EL (cell line): ENCODE results near the gene CDKN2B.
"Not testable (repeated sequence)": the region's sequence is repeated elsewhere in the genome, so short reads cannot be mapped to it uniquely, and the experiment has no call there.

Experiments
- DNase-seq: peaks from one replicate; pipeline ENCODE4 v3.0.0-alpha.2; 2016

The CDKN2B gene, protein sequence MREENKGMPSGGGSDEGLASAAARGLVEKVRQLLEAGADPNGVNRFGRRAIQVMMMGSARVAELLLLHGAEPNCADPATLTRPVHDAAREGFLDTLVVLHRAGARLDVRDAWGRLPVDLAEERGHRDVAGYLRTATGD

DNA sequence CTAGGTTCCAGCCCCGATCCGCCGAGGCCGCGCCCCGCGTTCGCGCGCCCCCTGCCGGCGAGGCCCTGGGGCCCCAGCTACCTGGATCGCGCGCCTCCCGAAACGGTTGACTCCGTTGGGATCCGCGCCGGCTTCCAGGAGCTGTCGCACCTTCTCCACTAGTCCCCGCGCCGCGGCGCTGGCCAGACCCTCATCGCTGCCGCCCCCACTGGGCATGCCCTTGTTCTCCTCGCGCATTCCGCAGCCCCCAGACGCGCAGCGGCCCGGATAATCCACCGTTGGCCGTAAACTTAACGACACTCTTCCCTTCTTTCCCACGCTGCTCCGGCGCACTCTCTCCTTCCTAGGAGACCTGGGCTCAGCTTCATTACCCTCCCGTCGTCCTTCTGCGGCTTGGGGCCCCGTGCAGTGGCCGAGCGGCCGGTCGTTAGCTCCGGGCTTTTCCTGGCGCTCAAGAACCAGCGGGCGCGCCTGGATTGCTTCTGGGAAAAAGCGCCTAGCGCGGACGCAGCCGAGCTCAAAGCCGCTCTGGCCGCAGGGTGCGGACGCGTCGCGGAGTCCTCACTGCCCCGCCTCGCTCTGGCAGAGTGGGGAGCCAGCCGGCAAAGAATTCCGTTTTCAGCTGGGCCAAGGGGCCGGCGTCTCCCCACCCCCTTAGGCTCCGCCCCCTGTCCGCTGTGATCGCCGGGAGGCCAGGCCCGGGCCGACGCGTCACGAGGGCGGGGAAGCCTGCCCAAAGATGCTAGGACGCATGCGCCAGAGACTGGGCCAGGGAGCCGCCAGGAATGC, at the start of gene CDKN2B:
TSS of gene CDKN2B (minus strand) at position 589 of the 789 bp plus-strand sequence. CDS start at position 237, 352 bp downstream.
- peak; percentile 99 for DNase-seq

DNA sequence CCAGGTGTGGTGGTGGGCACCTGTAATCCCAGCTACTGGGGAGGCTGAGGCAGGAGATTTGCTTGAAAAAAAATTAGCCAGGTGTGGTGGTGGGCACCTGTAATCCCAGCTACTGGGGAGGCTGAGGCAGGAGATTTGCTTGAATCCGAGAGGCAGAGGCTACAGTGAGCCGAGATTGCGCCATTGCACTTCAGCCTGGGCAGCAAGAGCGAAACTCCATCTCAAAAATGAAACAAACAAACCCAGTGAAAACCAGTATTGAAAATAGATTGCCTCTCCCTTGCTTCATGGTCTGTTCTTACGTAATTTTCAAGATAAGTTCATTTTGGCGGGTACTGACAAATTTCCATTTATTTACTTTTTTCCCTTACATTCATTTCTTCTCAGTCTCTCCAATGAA, 48.9 kb upstream of the CDKN2B start:
- not testable (repeated sequence) for DNase-seq

DNA sequence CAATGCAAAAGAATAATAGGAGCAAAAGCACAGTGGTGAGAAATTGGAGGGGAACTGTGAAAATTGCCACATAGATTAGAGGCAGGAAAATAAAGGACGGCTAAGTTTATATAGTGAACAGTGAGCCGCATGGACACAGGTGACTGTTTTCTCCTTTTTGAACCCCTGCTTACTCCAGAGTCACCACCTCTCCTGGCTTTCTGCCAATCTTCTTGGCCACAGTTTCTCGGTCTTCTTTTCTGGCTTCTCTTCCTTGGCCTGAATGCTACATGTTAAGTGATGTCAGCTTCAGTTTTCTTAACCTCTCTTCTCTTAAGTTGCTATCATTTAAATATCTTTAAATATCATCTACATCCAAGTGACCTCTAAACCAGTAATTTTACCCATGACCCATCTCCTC, 47.3 kb upstream of the CDKN2B start:
- no peak for DNase-seq

DNA sequence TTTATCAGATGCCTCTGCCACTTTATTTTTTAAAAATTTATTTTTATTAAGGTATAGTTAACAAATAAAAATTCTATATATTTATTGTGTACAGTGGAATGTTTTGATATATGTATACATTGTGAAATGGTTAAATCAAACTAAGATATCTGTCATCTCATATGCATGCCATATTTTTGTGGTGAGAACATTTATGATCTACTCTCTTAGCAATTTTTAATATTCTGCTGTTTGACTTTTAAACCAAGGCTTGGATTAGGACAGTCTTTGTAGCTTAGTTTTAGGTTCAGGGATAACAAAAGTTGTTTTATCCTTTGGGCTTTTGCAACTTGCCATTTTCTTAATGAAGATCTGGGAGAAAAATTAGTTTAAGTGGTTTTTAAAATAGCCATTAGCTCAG, 46.0 kb upstream of the CDKN2B start:
- DNase-seq, result peak; percentile 64

DNA sequence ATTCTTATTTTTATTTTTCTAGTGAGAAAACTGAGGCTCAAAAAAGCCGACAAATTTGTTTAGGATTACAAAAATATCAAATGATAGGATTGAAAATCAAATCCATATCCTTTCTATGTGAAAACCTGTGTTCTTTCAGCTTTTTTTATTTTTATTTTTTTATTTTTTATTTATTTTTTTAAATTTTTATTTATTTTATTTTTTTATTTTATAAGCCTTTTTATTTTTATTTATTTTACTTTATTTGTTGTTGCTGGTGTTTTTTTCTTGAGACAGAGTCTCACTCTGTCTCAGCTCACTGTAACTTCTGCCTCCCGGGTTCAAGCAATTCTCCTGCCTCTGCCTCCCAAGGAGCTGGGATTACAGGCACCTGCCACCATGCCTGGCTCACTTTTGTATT, 45.4 kb upstream of the CDKN2B start:
- DNase-seq, result no peak

DNA sequence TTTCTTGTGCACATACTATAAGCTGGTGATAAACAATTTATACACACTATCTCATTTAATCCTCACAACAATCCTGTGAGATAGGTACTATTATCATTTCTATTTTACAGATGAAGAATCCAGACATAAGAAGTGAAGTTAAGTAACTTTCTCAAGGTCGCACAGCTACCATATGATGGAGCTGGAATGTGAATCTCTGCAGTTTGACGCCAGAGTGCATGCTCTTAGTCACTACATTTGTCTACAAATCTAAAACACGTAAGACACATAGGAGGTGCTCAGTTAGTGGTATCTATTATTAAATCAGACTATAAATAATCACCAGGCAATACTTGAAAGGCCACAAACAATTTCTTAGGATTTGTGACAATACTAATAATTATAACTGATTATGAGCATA, 45.0 kb upstream of the CDKN2B start:
- DNase-seq, result no peak

DNA sequence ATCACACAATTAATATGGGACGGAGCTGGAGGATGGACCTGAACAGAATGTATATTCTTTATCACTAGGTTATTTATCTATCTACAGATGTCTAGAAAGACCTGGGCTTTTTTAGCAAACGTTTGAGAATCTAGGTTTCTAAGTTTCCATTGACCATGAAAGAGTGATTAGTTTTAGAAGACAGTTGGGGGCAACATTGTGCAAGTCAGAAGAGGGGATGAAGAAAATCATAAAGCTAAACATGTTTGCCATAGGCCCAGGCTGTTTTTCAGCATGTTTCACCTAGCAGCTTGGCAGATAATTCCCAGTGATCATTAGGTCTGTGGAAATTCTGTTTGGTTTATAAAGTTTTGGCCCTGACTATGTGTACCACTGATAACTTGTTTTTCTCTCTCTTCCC, 44.1 kb upstream of the CDKN2B start:
- DNase-seq, result no peak

DNA sequence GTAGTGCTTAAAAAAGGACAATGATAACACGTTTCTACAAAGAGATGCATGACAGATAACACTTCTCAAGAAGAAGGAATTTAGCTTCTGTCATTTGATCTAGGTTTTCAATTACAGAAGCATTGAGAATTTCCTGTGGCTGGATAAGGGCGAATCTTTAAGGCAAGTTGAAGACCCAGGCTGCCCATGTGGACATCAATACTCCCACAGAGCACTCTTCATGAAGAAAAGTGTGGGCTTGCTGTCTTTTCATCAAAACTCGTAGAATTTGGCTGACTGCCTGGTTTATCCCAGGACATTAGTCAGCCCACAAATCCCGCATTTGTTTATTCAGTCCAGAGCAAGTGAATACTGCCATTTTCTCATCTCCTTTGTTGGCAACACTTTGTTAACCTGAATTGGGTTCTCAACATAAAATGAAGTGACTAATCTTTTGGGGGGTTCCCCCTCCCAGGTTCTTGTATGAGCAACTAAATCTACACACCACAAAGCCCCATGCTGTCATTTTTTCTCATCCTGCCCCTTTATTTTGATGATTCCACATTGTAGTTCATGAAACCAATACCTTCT, 43.4 kb upstream of the CDKN2B start:
- peak; percentile 99 for DNase-seq

DNA sequence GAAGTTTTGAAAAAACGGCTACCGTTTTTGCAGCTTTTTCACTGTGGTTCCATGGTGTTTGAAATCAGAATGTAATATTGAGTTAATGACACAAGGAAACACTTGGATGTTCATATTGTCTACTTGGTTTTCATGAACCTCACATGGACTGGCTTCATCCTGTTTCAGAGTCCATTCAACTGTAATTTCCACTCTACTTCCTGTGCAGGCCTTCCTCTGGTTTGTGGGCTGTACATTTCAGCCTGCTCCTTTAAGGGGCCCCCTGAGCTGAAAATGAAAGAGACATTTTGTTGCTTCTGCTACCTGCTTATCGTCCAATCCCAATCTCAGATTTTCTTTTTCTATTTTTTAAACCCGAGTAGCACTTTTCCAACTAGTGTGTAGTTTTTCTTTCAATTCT, 41.8 kb upstream of the CDKN2B start:
- DNase-seq, result no peak

DNA sequence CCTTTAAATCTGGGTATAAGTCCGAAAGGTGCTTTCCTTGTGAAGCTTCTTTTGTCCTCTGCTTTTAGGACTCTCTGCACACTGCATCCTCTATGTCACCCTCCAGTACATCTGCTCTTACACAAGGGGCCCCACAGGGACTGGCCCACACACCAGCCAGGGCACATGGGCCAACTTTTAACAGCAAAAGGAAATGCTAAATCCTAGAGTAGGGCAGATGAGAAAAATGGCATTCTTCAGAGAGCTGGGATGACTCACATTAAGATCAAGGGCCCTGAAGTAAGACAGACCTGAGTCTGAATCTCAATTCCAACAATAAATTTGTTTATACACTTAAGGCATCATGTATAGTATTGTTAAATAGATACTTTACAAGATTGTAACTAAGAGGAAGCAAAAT, 40.3 kb upstream of the CDKN2B start:
- peak; percentile 44 for DNase-seq

DNA sequence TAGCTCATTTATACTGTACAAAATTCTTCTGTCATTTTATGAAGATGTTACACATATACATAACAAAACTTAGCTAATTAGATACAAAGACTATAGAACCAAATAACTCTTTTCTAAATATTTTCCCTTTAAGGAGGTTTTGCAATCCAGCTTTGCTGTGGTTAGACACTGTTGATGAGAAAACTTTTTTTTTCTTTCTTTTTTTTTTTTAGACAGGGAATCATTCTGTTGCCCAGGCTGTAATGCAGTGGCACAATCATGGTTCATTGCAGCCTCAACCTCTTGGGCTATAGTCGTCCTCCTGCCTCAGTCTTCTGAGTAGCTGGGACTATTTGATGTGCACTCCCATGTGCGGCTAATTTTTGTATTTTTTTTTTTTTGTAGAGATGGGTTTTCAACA, 38.5 kb upstream of the CDKN2B start:
- DNase-seq, result no peak

DNA sequence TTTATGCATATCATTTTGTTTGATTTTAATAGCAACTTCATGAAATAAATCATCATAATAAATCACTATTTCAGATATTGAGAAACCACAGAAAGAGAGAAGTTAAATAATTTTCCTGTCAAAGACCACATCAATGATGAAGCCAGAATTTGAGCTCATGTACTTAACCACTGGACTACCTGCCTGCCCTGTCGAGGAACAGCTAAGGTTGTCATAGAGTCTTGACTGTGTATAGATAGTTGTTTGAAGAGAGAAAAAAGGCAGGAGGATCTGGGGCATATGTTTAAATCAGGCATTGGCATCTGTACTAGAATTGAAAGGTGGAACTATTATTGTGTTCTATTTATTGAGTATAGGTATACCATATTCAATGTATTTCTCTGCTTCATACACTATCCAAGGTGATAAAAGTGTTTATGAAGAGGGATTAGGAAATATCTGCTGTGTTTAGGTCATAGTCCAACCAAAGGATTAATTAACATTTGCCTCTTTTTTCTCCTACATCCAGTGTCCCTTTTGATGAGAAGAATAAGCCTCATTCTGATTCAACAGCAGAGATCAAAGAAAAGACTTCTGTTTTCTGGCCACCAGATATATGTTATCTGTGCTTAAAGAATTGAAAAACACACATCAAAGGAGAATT, 37.3 kb upstream of the CDKN2B start:
- DNase-seq, result no peak

DNA sequence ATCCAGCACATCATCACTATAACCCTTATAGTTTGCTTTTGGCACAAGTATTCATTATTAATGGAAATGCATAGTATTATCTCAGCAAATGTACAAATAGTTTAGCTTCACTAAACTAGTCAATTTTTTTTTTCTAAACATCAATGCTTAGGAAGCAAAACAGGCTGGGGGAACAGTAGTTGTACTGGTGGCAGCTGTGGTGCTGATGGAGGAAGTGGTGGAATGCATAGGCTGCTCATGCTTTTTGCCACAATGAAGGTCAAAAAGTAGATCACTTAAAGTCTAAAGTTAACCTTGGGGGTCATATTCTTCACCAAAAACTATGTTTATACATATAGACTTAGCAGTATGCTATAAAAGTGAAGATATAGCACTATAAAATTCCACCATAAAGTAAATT, 36.3 kb upstream of the CDKN2B start:
- DNase-seq, result no peak

DNA sequence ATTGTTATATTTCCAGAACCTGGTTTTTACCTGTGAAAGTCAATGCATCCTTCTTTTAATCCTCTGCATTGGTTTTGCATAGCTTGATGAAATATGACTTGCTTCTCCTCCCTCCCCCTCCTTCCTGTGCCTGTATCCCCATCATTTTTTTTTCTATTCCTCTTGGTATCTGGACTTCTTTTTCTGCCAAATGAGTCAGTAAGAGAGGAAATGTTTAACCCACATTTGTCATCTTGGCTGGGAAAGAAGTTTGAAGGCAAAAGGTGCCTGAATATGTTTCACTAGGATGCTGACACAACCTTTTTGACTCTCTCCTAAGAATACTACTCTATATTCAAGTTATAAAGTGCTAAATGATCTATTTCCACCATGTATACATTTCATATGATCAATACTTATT, 35.5 kb upstream of the CDKN2B start:
- peak; percentile 87 for DNase-seq

DNA sequence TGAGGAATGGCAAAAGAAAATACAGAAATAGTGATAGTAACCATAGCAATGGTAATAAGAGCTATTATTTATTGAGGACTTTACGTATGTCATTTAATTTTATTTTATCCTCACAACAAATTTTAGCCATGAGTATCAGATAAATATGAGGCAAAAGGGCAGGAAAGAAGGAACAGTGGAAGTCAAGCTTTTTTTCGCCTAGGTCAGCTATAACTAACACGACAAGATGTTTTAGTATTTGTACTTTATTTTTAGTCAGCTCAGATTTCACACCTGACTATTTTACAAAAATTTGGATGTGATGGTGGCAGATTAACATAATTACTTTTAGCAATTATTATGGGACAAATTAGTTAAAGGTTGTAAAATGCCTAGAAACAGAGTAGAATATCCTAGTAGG, 34.8 kb upstream of the CDKN2B start:
- DNase-seq, result no peak

DNA sequence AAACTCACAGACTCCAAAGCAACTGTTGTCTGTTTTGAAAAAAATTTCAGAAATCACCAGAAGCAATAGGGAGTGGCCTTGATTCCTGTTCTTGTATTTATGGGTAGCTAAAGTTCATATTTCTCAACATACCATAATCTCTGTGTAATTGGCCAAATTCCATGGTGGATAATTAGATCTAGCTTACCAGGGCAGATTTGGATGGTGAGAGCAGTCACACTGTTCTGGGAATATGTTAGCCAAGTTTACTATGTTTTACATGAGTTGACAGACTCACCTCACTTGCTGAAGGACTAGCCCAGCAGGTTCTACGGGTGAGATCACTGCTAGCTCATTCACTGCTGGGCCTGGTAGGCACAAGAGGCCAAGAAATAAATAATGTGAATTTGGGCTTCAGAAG, 32.7 kb upstream of the CDKN2B start:
- DNase-seq, result peak; percentile 58

DNA sequence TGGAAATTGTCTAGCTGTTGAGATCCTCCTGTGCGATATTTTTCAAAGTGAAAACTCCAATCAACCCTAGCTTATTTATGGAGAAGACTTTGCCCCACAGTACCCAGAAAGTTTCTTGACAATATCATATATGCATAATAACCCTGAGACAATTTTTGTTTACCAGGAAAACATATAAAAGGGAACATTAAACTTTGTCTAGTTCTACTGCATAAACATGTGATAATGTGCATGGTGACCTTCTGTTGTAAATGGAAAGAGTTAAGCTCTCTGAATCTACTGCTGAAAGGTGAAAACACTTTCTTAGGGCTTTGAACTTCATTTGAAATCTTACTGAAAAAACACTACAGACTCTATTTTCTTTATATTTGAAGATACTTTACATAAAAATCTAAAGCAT, 32.2 kb upstream of the CDKN2B start:
- DNase-seq, result no peak

DNA sequence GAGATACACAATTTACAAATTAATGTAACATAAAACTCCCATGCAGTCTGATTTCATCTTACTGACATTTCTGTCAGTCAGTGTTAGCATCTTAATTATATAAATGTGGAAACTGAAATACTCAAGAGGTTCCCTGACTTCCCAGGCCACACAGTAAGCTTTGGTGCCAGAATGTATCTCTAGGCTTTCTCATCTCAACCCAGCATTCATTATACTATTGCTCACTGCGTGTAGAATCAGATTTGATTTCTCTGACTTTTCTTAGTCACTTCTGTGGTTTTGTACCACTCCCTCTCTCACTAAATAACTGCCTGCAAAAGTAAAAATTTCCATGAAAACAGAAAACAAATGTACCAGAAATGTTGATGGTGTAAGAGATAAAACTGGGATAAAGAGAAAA, 31.7 kb upstream of the CDKN2B start:
- DNase-seq, result peak; percentile 73

DNA sequence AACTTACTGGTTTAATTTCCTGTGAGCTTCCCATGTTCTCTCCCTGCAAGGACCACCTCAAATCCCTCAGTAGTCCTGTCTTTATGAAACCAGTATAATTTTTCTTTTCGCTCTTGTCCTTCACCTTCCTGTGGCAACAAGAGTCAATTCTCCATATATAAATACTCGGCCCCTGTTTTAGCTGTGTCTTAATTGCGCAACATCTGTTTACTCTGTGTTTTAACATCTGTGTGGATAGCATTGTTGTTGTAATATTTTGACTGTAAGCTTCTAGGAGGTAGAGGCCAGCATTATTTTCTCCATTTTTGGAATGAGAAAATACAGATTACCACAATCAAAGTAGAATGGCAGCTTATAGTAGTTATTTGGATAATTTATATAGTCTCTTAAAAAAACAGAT, 30.2 kb upstream of the CDKN2B start:
- no peak for DNase-seq

DNA sequence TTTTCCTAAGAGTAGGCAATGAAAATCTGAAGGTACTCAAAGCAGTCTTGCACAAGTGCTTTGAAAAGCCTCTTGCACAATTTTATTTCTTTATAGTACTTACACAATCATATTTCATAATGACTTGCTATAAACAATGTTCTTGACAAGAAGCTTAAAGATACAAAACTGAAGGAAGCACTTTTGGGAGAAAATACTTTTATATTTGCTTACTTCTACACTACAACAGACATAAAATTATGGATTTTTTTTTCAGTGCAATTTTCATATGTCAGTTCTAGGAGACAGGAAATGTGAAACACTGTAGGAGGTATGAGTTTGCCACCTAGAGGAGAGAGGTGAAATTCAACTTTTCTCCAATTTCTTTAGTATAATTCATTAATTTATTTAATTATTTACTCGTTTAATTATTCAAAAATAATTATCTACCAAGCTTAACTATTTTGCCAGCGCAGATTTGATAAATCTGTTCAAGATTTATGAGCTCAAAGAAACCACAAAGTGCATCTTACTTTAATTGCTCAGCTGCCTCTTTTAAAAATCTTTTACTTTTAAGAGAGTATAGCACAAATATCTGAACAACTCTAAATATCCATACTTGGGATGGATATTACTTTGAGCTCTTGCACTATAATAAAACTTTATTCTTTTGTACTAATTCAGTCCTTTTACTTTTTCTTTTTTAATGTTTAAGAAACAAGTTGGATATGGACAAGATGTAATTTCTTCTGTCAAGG, 29.0 kb upstream of the CDKN2B start:
- peak; percentile 43 for DNase-seq

DNA sequence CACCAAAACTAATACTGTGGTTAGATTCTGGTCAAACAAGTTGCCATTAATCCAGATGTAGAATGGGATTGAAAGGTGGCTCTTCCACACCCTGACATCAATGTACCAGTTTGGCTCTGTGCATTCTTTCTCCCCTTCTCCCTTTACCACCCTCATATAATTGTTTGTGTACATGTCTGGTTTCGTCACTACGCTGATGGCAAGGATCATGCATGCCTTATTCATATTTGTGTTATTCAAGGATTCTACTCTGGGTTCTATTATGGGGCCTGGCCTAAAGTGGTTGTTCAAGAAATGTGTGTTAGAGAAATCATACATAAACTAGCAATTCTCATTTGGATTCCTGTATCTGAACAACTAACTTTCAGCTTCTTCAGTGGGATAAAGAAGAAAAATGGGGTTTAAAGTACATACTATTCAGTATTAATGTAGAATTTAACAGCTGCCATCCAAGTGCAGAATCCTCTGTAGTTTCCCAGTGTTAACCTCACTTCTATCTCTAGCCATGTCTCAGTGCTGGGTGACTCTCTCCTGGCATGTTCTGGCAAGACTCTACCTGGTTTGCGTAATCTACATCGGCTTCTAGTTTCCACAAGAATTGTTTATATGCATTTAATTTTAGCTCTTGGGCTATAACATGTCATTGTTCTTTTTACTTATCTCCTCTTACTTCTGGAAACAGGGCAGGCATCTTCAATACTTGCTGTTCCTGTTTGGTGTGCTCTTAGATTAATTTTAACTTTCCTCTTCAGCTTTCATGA, 27.9 kb upstream of the CDKN2B start:
- no peak for DNase-seq

DNA sequence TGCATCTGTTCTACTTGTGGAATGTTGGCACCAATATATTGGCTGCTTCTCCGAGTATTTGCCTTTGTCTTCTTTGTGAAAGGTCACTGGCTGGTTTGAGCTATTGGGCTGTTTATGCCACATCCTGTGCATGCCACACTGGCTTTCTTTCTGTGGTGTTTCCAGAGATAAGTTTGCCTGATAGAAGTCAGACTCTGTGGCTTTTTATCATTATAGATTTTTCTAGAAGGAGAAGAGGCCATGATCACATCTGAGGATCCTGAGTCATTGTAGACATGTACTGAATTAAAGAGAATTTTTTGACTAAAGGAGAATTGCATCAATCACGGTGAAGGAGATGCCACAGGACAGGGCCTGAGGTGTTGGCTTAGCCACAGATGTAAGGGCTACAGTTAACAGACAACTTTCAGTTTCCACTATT, 26.5 kb upstream of the CDKN2B start:
- DNase-seq, result no peak
